NCI-H2029 treated with DMSO at 0.1 percent for 48 hours (cell line): Measurements from ENCODE around the gene HMG20A.

Source experiments
- DNase-seq: peaks from one replicate; lab custom pipeline; 2025; lab: John Stamatoyannopoulos, UW

The HMG20A gene

DNA sequence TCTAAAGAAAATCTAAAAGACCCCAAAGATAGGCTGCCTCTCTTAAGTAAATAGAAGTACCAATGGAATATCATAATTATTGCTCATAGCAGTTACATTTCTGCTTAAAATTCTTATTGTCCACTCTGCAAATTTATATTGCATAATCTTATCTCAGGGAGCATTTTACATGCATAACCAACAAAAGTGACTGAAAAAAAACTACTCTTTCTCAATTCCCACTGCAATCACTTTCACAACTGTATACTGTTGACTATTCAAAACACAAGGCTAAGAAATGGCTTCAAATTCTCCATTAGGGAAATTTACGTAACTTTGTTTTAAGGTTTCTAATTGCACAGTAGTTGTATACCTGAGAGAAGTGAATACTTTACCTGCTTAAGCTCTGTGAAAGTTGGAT lies 56.3 kb downstream of the HMG20A start:
- DNase-seq: no peak

DNA sequence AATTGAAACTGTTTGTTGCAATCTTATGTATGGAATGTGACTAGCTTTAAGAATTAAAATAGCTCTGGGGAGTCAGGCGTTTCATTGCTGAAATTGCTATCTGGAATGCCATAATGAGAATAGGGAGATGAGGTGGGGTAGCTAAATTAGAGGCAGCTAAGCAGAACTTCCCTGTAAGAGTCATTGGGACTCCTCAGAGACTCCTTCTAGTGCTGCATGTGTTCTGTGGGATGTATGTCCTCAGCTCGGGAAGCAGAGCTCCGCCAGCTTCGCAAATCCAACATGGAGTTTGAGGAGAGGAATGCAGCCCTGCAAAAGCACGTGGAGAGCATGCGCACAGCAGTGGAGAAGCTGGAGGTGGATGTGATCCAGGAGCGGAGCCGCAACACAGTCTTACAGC lies 57.4 kb downstream of the HMG20A start:
- no peak for DNase-seq

DNA sequence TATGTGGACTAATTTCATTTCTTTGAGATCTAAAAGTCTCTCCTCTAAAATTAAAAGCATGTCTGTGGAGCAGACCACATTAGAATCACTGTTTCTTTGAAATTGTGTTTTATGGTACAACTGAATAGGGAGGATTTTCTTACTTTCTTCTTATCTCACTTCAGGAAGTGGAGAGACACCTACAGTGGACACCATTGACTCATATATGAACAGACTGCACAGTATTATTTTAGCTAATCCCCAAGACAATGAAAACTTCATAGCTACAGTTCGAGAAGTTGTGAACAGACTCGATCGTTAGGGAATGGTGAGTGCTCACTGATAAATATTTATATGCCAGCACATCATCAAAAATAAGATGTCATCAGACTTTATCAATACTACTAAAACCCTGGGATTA lies 58.3 kb downstream of the HMG20A start:
- no peak for DNase-seq

DNA sequence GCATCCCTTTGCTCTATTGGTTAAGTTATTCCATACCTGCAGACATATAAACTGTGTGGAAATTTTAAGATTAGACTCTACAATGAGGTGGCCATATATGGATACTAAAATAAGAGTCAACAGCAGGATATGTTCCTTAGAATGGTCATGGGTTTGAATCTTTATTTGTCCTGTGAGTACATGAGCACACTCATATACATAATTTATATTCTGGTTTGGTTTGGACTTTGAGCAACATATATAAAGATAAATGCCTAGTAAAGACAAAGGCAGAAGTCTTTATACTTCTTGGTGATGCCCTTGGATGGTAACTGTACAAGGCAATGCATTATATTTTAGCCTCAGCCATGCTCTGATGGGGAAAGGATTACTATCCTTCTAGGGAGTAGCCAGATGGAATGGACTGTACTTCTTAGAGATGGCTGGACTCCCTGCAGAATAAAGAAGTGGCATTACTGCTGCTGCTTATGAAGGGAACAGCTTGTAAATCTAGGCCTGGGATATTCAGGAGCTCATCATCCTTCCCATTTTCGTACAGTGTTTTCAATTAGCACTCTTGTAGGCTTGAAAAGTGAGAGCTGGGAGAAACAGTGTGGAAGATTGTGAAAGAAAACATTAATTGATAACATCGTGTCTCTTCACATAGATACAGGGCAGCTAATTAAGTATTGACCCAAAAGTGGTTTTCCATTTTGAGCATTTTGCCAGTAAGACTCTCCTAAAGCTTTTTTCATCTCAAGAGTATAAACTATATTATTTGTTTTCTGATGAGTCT lies 60.4 kb downstream of the HMG20A start:
- DNase-seq: no peak

DNA sequence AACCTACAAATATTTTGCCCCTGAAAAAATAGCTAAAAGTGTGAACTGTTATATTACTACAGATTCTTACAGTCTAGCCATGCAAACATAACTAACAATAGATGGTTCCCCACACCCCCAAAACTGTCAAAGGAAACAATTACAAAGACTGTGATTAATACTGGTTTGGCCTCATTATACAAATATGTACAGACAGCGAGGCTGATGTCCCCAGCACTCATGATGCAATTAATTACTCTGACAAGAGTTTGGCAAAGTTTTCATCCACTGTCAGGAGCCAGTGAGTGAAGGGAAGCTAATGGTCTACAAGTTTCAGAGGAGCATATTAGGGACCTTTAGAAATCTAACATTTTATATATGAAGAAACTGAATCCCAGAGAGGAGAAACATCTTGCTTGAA lies 61.0 kb downstream of the HMG20A start:
- no peak for DNase-seq

DNA sequence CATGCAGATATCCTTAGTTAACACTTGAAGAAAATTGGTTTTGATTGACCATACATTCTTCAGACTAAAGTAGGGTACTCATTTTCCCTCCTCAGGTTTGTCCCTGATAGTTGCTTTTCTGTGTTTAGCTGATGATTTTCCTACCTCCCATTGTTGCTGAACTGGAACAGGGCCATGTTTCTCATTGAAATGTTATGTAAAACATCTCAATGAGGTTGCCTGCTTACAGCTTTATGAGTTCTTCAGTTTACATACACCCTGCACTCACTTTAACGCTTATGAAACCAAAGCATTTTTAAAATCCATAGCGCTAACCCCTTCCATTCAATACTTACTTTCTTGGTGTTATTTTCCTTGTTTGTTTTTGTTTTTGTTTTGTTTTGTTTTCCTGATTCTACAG lies 61.9 kb downstream of the HMG20A start:
- DNase-seq: no peak

DNA sequence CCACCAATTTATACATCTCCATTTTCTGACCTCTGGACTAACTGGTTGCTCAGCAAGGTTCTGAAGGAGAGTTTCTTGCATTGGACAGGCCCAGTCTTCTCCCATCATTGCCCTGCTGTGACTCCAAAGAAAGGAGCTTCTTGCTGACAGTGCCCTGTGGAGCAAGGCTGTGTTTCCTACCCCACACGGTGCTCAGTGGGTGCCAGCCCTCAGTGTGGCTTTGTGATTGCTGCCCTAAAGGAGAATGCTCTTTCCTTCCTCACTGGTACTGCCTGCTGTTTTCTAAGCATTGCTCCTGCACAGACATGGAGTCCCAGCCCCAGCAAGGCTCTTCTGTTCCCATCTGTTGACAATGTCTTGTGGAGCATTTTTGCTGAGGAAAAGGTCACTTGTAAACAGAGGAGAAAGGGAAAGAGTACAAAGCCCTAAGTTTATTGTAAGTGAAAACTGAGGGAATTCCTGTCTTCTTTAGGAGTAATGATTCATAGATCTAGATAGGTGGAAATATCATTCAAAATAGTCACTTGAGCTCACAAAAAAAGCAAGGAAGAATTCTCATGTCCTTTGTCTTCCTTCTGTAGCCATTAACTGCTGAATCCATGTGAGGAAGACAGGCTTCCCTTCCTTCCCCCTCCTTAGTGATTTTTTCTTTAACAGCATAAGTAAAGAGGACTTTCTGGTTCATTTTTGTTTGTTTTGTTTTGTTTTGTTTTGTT lies 62.9 kb downstream of the HMG20A start:
- no peak for DNase-seq

DNA sequence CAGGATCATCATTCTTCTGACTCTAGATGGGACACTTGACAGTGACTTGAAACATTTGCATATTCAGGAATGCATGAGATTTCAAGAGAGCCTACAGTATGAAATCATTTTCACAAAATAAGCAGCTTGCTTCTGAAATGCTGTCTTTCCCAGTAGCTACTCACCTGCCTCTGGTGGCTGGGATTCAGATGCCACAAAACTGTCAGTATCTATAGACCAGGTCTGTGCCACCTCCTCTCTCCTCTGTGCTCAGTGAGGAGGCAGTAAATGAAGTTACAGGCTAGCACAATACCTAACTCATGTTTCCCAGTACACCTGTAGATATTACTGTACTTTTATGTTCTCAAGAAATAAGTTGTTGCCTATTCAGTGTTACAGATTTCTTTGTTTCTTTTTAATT lies 64.3 kb downstream of the HMG20A start:
- no peak for DNase-seq

DNA sequence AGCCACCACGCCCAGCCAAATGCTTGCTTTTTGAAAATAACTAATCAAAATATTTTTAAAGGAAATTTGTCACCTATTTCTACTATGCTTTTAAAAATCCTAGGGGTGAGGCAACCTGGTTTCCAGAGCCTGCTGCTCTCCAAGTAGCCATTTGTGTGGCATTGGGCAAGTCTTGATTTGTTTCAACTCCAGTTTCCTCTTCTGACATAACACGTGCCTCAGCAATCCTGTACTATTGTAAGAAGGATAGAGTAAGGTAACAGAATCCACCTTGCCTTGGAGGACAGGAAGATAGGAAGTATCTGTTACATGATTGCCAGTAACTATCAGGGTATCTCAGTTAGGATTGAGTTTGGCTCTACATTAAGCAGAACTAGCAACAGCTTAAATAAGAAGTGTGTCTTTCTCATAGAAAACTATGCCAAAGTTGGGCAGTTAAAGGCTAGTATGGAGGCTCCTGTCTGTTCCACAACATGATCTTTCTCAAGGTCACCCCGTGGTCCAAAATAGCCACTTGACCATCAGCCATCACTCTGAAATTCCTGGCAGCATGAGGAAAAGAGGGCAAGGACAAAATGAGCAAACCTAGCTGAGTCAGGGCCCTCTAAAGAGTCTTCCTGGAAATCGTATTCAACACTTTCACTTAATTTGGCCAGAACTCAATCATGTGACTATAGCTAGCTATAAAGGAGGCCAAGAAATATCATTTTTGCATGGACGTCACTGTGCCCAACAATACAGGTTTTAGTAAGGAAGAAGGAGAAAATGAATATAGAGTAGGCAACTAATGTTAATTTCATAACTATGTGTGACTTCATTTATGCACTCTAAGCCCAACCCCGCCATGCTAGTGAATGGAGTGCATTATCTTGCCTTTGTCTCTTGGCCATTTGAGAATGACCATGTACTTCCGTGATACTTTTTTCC lies 66.1 kb downstream of the HMG20A start:
- DNase-seq: no peak

DNA sequence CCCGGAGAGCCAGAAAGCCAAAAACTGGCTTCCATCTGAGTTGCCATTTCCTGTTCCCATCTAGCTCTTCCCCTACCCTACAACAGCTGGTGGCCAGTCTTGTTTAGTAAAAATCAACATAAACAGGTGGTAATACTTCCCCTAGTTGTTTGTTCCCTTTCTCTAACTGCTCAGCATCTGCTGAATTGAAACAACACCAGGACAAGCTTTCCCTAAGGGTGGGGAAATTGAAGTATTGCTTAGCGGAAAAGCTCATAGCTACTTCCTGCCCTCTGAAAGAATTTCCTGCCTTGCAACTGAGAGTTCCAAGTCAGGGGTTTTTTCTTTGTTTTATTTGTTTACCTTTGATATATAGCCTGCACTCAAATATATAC lies 66.8 kb downstream of the HMG20A start:
- DNase-seq: no peak

DNA sequence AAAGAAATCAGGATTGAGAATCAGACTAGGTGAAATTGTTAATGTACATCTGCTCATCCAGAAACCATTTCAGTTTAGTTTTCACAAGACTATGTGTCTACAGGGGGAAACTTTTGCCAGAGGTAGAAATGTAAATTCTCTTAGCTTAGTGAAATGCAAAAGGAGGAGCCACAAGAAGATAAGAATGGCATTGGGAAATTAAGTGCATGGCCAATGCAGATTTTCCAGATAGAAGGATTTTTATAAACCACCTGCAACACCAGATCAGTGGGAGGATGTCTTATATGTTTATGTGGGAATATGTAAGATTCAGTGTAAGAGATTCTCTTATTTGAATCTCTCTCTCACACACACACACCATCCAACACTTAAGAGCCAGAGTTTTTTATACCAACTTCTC lies 67.2 kb downstream of the HMG20A start:
- DNase-seq: no peak

DNA sequence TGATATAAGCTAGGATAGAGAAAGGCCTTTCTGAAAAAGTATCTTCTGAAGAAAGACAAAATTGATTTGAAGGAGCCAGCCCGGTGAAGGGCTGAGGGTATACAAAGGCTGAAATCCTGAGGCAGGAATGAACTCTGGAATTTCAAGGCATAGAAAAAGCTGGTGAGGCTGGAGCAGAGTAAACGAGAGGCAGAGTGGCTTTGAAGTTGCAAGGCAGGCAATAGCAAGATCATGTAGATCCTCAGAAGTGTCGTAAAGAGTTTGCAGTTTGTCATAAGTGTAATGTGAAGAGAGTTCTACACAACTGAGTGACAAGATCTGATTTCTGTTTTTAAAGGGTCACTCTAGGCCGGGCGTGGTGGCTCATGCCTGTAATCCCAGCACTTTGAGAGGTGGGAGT lies 69.0 kb downstream of the HMG20A start:
- no peak for DNase-seq

DNA sequence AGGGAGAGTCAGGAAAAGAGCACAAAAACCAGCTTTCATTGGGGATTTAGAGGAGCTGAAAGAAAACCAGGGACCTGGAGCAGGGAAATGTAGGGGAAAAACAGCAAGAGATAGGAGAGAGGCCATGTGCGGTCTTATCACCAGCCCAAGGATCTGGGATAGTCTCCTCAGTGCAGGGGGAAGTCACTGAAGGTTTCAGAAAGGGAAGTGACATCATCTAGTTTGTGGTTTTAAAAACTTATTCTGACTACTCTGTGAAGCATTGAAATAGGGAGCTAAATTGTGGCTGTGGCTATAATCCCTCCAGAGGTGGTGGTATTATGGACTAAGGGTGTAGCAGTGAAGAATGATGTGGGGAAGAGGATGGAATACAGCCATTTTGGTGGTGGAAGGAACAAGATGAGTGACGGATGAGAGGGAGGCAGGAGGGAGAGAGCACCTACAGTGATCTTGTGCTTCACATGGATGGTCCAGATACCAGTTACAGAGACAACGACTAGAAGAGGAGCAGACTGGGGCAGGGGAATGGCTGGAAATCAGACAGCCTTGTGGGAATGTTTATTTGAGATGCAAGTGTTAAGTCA lies 72.7 kb downstream of the HMG20A start:
- no peak for DNase-seq

DNA sequence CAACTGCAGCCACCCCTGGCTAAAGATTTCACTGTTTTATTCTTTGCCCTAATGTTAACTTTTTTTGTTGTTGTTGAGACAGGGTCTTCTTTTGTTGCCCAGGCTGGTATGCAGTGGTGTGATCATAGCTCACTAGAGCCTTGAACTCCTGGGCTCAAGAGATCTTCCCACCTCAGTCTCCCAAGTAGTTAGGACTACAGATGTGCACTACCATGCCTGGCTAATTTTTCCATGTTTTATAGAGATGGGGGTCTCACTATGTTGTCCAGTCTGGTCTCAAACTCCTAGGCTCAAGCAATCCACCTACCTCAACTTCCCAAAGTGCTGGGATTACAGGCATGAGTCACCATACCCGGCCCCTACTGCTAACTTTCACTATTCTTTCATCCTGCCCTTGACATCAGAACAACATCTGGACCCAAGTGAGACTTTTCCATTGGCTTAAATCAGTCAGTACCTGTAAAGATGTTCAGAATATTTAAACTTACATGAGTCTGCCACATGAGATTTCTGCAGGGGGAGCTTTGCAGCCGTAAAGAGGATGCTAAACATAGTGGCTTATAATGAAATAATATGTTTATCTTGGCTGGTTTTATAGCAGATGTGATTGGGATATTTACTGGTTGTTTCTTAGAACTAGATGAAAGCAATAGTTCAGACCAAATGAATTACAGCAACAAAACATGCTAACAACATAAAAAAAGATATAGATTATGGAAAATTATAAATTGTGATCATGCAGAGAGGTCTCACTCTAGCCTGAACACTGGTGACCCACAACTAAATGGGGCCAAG lies 73.6 kb downstream of the HMG20A start:
- no peak for DNase-seq

DNA sequence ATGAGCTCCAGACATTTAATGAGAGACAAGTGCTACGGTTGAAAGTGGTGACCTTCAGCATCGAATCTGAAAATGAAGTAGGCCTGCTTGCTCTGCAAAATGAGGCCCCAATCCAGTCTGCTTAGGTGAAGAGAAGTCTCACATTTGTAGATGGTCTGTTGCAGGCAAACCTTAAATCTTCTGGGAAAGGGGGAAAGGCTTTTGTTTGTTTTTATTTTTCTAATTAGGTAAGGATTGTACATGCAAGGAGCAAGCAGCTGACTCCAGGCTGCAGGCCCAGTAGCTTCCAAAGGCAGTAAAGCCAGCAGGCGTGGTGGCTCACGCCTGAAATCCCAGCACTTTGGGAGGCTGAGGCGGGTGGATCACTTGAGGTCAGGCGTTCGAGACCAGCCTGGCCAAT lies 74.3 kb downstream of the HMG20A start:
- DNase-seq: no peak

DNA sequence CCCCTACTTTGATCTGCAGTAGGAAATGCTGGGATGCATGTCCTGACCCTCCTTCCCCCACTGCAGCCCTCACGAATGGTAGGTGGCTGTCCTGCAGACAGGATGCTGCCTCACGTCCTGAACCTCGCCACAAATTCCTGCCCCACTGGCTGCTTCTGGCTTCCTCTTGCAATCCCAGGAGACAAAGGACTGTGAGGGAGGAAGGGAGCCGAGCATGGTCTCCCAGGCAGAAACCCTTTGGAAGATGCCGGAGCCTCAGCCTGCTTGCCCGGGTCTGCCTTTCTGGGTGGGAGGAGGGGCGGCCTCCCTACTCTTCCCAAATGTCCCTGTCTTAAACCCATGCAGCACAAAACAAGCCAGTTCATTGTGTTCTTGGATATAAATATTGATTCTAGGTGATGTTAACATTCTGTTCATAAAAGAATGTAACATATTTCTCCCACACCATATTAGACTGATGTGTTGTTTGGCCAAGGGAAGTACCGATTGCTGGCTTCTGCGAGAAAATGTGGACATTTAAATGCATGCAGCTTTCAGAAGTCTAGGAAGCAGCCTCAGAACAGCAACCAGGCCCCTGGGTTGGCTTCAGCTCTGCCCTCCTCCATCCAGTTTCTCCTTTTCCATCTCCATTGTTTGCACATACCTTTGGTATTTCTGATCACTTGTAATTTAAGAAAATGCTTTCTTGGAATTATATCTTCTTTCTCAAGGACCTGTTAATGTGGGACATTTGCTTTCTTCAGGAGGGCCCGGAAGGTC lies 75.3 kb downstream of the HMG20A start:
- no peak for DNase-seq

DNA sequence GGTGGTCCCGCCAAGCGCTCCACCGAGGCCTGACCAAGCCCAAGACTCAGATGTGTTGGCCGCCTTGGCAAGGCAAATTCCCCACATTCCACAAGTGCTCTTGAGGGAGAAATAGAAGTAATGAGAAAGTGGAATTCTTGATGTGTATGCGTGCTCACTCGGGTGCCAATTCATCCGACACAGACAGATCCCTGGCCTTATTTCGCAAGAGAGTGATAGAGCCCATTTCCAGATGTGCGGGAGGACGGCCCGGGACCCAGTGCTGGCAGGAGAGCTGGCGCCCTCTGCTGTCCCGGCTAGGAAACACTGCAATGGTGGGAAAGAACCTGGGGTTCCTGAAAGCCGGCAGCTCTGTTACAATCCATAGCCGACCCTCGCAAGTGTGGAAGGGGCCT lies 76.0 kb downstream of the HMG20A start:
- no peak for DNase-seq

DNA sequence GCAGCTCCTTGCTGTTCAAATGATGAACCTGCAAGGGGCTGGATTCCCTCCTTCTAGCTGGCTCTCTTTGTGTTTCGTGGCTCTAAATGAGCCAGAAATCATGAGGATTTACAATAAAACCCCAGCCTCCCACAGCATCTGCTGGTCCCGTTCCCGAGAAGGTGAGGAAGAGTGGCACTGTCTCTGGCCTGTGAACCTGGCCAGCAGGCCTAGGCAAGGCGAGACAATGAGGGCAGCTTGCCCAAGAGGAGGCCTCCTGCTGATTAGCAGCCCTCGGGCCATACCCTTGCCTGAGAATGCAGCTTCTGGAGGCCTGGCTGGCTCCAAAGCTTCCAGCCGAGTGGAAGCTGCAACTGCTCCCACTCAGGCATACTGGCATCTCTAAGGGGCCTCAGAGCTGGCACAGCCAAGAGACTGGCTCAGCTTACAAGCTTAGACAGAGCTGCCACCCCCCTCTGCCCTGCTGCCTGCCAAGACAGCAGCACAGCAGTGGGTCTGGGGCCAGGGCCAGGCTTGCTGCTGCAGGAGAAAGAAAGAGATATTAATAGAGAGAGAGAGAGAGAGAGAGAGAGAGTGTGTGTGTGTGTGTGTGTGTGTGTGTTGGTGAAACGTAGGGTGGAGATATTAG lies 76.5 kb downstream of the HMG20A start:
- DNase-seq: no peak

DNA sequence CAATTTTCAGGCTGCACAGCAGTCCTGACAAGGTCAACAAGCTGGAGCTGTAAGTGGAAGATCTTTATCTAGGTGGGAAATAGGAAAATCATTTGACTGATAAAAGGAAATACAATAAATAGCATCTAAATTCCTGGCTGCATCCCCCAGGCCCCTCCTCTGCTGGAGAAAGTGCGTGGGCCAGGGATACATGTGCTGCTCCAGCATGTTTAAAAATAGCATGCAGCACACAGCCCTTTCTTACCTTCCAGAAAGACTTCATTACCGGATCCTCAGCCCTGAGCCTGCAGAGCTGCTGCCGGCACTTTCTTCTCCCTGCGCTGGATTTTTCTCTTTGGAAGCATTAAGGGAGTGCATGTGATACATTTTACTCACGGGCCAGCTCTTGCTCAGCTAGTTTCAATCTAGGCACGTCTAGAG lies 77.3 kb downstream of the HMG20A start:
- DNase-seq: no peak

DNA sequence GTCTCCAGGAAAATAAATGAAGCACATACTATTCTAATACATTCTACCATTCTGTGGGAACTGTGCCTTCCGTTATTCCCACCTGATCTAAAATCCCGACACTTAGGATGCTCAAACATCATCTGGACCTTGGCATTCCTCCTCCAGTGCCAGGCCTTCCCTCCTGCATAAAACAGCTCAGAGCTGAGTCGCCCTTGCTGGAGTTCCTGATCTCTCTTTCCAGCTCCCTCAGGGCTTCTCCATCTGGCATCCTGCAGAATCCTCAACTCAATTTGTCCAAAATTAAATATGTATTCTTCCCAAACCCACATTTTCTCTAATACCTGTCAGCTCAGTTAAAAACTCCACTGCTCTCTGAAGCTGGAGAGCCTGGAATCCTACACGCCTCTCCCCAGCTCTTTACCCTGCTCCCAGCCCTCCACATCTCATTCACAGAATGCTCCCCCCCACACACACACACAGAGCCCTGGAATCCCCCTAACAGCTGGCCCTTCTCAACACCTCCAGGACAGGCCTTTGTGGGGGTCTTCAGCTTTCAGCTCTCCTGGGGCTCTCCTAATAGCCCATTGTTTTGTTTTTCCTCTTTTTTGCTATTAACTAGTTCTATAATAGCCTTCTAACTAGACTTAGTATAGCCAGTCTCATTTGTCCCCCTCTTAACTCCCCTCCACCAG lies 78.5 kb downstream of the HMG20A start:
- no peak for DNase-seq
